CD1c-positive myeloid dendritic cell (primary cell): ENCODE measurements around the gene ING4.

ENCODE experiments used
- DNase-seq: peaks from one replicate; pipeline ENCODE4 v3.0.0-alpha.2; 2016; ENCODE audit errors: extremely low spot score

The ING4 gene

DNA sequence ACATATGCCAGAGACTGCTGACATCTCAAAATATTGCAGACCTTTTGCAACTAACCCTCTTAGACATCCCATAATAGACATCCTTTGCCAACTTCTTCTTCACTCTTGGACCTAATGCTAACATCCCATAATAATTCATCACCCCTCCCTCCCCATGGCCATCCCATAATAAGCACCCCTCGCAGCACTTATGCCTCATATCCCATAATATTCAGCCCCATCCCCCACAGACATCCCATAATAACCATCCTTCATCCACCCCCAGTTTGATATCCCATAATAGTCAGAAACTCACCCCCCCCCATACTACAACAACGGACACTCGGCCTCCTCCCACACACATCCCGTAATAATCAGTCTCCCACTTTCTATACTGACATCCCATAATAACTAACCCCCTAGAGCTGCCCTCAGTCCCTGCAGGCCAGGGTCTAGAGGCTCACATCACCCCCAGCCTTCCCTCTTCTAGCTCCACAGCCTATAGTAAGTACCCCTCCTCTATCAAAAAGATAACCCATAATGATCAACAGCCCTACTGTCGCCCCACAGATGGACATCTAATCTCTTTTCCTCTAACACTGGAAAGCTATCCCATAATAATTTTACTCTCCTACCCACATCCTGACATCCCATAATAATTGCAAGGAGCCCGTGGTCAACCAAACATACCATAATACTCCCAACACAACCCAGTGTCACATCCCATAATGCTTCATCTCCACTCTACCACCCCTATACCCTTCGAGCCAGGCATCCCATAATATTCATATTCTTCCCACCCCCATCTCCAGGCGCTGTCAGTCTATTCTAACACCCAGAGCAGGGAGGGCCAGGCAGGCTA lies 54.9 kb downstream of the ING4 start:
- DNase-seq = peak; percentile 45

DNA sequence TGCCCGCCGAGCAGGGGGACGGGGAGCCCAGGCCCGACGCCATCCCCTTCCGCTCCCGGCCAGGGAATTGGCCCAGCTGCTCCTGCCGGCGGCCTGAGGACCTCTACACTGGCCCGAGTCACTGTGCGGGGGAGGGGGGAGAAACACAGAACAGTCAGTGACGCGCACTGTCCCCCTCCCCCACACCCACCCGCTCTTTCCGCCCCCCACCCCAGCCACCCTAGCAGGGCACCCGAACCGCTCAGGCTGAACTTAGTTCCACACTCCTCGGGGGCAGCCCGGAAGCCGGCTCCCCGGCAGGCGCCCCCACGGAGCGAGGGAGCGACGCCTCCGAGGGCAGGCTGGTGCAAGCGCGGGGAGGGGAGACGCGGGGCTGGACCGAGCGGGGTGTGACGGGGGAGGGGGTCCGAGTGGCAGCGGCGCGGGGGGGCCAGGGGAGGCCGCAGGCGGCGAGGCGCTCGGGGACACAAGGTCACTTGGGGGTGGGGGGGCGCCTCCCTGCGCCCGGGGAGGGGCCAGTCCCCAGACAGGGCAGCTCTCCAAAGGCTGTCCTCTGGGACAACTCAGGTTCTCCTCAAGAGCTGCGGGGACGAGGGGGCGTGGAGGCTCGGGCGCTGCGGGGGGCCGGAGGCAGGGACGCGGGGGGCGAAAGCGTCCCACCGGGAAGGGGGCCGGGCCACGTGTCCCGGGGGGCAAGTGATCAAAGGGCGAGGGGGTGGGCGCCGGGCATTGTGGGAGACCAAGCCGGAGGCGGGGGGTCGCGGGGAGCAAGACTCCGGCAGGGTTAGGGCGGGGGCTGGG lies 56.4 kb downstream of the ING4 start:
- peak; percentile 50 for DNase-seq

DNA sequence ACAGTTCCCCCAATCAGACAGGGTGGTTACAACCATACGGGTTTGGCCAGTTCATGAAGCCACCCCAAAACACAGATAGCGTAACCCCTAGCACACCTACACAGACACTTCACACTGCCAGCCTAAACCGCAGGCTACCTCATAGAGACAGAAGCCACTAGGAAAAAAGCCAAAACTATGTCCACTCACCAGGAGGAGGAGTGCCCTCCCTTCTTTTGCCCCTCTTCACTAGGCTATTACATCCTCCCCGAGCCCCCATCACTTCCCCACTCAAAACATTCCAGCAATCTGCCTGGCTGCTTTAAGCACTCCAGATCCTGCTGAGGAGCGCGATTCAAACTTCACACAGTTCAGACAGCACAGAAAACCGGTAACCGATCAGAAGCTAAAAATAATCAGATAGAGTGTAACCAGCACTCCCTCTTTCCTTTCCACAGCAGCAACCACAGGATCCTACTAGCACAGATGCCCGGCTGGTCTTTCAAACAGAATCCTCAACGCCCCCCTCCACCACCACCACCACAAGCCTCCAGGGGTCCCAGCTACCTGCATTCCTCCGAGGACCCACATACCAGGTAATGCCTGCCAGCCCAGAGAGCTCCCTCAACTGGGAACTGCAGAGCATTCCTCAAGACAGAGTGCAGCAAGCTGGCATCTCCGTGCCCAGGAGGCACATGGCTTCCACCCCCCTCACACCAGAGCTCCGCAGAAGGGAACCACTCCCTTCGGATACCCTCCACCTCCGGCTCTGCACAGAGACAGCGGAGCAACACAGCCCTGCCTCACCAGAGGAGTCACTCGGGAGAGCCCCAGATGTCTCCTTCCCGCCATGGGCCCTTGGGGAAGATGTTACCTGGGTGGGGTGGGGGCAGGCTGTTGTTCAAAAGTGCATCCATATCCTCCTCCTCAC lies 57.2 kb downstream of the ING4 start:
- peak; percentile 34 for DNase-seq

DNA sequence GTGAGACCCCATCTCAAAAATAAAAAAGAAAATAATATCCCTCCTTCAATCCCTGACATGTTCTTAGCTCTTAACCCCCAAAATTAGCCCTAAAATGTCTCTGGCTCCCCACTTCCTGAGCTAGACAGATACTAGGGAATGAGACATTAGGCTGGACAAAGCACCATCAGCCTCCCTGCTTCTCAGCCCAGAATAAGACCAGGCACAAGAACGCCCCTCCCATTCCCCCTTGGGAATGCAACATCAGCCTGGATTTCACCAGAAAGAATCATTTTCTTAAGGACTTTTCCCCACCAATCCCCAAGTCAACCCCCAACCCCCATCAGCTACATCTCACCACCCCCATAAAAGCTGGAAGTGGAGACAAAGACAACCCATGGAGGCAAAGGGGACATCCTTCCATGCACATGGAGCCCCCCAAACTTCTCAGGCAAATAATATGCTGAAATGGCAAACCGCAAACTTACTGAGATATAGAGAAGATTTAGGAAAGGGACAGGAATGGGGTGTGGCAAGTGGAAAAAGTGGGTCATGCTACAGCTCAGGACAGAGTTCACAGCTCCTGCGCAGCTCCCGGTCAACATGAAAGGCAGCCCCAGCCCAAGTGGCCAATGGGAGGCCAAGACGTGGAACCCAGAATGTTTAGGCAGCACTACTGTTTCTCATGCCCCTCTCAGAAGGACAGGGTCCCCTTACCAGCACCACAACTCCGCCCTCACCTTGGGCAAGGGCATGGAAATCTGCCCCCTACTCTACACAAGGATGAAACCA lies 58.5 kb downstream of the ING4 start:
- DNase-seq = no peak

DNA sequence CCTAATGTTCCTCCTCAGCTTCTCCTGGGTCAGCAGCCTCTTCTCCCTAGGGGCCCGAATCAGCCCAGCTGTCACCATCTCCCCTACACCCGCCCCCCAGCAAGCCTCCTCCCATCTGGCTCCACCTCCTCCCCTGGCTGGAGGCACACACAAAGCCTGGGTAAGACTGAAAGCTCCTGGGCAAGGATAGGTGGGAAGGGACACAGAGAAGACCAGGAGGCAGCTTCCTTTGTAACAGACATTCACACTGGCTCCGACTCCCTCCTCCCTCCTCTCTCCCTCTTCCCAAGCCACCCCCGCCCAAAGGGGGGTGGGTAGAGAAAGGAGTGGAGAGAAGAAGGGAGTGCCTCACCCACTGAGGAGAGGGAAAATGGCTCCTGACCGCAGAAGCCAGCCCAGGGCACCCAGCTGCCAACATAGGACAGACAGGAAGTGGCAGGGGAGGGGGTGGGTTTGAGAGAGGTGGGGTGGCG lies 59.8 kb downstream of the ING4 start:
- DNase-seq = no peak

DNA sequence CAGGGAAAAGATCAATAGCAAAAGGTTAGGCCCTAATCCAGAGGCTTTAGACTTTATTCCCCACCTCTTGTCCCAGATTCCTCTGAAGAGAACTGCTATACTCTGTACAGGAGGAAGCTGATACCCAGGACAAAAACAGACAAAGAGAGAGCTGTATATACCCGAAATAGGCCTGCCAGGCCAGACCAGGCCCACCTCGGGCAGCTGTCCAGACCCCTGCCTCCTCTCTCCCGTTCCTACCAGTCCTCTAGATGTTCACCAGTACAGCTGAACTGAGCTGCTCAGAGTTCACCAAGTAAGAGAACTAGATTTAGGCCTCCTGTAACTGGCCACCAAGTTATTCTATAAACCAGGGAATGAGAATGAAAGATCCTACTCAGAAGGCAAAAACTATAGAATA lies 60.4 kb downstream of the ING4 start:
- DNase-seq = no peak
